Common myeloid progenitor, CD34-positive (primary cell): ENCODE data around the gene DUSP22.
"Not testable (repeated sequence)": the region's sequence is repeated elsewhere in the genome, so short reads cannot be mapped to it uniquely, and the experiment has no call there.

Experiments
- CTCF ChIA-PET: fragments of 350-600 bp; sonication (Branson Sonifier 250); formaldehyde crosslinking; loops from one replicate; lab custom pipeline; 2021; ENCODE audit warnings: antibody characterized with exemption; lab: Charles Lee
- POLR2A ChIA-PET: fragments of 350-600 bp; sonication (Branson Sonifier 250); formaldehyde crosslinking; loops from one replicate; lab custom pipeline; 2021; ENCODE audit warnings: antibody characterized with exemption; lab: Charles Lee
- DNase-seq, 3 donors: peaks; one replicate each; pipeline versions ENCODE4 v3.0.0 to v3.0.0-alpha.2; 2013
- H3K27ac ChIP-seq, 2 experiments: 1 replicate in 1 of 2; 2 replicates in 1 of 2; pipeline ENCODE4 v1.7.0; 2013; ENCODE audit warnings: inconsistent platforms in 2 of 2, low read length in 2 of 2, mild to moderate bottlenecking in 2 of 2, low read depth in 1 of 2, moderate library complexity in 1 of 2; ENCODE audit not compliant: severe bottlenecking in 2 of 2, insufficient read depth in 1 of 2, poor library complexity in 1 of 2
- H3K27me3 ChIP-seq, 5 experiments: replicated peaks in 2 of 5; 1 replicate in 3 of 5; 2 replicates in 2 of 5; pipeline versions ENCODE4 v1.6.1 to v1.7.0; 2013; ENCODE audit warnings: low read length in 4 of 5, mild to moderate bottlenecking in 2 of 5, moderate library complexity in 2 of 5, inconsistent platforms in 1 of 5; ENCODE audit not compliant: insufficient read depth in 5 of 5, control insufficient read depth in 4 of 5
- H3K36me3 ChIP-seq, 4 experiments: 1 replicate in 2 of 4; 2 replicates in 2 of 4; pipeline versions ENCODE4 v1.6.1 to v1.7.0; 2013; ENCODE audit warnings: low read length in 3 of 4, control low read depth in 1 of 4, mild to moderate bottlenecking in 1 of 4; ENCODE audit not compliant: control insufficient read depth in 4 of 4, insufficient read depth in 4 of 4
- H3K4me1 ChIP-seq, 4 experiments: 1 replicate in 3 of 4; 2 replicates in 1 of 4; pipeline versions ENCODE4 v1.6.1 to v1.7.1; 2013; ENCODE audit warnings: low read length in 3 of 4, mild to moderate bottlenecking in 3 of 4, control low read depth in 1 of 4, inconsistent platforms in 1 of 4, moderate library complexity in 1 of 4; ENCODE audit not compliant: control insufficient read depth in 4 of 4, insufficient read depth in 4 of 4; ENCODE audit errors: control extremely low read depth in 1 of 4
- H3K4me3 ChIP-seq, 7 experiments: 1 replicate in 4 of 7; 2 replicates in 3 of 7; pipeline versions ENCODE4 v1.5.1 to v1.7.0; 2013; ENCODE audit warnings: mild to moderate bottlenecking in 7 of 7, low read length in 6 of 7, moderate library complexity in 6 of 7, inconsistent platforms in 2 of 7, low read depth in 2 of 7, control low read depth in 1 of 7; ENCODE audit not compliant: insufficient read depth in 4 of 7, control insufficient read depth in 1 of 7; ENCODE audit errors: extremely low read depth in 1 of 7
- H3K9me3 ChIP-seq, 5 experiments: 1 replicate in 4 of 5; 2 replicates in 1 of 5; pipeline versions ENCODE4 v1.6.1 to v1.7.1; 2013; ENCODE audit warnings: low read length in 4 of 5, mild to moderate bottlenecking in 2 of 5, inconsistent platforms in 1 of 5, low read depth in 1 of 5, moderate library complexity in 1 of 5; ENCODE audit not compliant: control insufficient read depth in 4 of 5, insufficient read depth in 2 of 5; ENCODE audit errors: control extremely low read depth in 1 of 5
- WGBS: methylation state at CpG from one replicate; pipeline ENCODE4 v1.1.5; 2013; ENCODE audit not compliant: insufficient coverage; 5-methylcytosine and 5-hydroxymethylcytosine counted together

Gene DUSP22

DNA sequence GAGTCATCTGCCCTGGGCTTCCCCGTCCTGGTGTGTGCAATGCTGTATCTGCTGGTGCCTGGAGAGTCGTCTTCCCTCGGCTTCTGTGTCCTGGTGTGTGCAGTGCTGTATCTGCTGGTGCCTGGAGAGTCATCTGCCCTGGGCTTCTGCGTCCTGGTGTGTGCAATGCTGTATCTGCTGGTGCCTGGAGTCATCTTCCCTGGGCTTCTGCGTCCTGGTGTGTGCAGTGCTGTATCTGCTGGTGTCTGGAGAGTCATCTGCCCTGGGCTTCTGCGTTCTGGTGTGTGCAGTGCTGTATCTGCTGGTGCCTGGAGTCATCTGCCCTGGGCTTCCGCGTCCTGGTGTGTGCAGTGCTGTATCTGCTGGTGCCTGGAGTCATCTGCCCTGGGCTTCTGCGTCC, 33.8 kb downstream of the DUSP22 start:
- H3K9me3 ChIP-seq, H3K4me3 ChIP-seq, DNase-seq, H3K36me3 ChIP-seq, H3K27me3 ChIP-seq, H3K27ac ChIP-seq, POLR2A ChIA-PET, CTCF ChIA-PET: not testable (repeated sequence)
- H3K4me1 ChIP-seq, result peaks cover 3 to 19% (median 8%) of the 10 kb centered on the region in 4 experiments
- 82% methylated on average over 9 of the region's 9 CpGs for WGBS

GRCh38 chr6:326896-327537, 34.7 kb downstream of the DUSP22 start:
- Histone ChIP-seq H3K27ac (no peak overlapping the region), H3K4me3 (no peak overlapping the region), H3K27me3 (no peaks in the 10 kb centered on the region), H3K4me1 (peaks cover 3 to 19% (median 10%) of the 10 kb centered on the region in 4 experiments), H3K36me3 (peaks cover 0 to 6% (median 2%) of the 10 kb centered on the region in 4 experiments), H3K9me3 (no peaks in the 10 kb centered on the region)
- 93% methylated on average over 13 of the region's 13 CpGs for WGBS
- ChIA-PET CTCF (no interaction called here), POLR2A (no interaction called here)
- DNase-seq, result no peak

- no peak overlapping the region for H3K27ac ChIP-seq
- 93% methylated on average over 10 of the region's 10 CpGs for WGBS
- H3K9me3 ChIP-seq, result no peaks in the 10 kb centered on the region
- ChIA-PET CTCF (interaction anchor here (0.7 to 1.4 kb wide), 3 partner anchors 8 to 38 kb away, joined by 3 to 4 read pairs (median 3); no protein-coding TSS in a partner anchor), POLR2A (no interaction called here)
- no peak for DNase-seq
- peaks cover 0 to 7% (median 2%) of the 10 kb centered on the region in 4 experiments for H3K36me3 ChIP-seq
- H3K27me3 ChIP-seq, result no peaks in the 10 kb centered on the region
- H3K4me3 ChIP-seq, result no peak overlapping the region
- peaks cover 3 to 19% (median 12%) of the 10 kb centered on the region in 4 experiments for H3K4me1 ChIP-seq
Measured at GRCh38 chr6:327538-328116, 35.3 kb downstream of the DUSP22 start.

DNA sequence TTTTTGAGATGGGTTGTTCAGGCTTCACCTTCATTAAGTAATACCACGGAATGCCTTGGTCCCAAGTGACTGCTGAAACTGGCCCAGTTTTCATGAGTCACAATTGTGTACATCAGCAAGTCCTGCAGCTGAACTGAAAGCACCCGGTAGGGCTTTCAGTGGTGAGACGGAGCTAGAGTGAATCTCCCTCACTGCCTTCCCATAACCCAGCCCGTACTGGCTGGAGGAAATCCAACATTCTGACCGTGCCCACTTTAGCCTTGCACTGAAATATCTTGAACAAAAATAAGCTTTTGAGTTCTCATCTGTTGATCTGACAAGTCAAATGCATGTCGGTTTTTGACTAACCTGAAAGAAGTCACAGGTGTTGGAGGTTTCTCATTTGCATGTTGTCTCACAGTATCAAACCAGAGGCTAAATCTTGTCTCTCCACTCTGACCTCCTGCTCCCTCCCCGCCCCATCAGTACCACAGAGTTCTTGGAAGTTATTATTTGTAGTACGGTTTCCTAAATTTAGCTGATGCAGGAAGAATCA, 35.9 kb downstream of the DUSP22 start:
- Histone ChIP-seq H3K27ac (no peak overlapping the region), H3K4me3 (no peak overlapping the region), H3K36me3 (peaks cover 0 to 12% (median 2%) of the 10 kb centered on the region in 4 experiments), H3K9me3 (no peaks in the 10 kb centered on the region), H3K4me1 (peaks cover 3 to 17% (median 12%) of the 10 kb centered on the region in 4 experiments), H3K27me3 (no peaks in the 10 kb centered on the region)
- WGBS, result 89% methylated on average over 7 of the region's 8 CpGs
- ChIA-PET POLR2A (no interaction called here), CTCF (interaction anchor here (0.7 to 1.4 kb wide), 5 partner anchors 9 to 140 kb away, joined by 3 to 4 read pairs (median 3); no protein-coding TSS in a partner anchor)
- no peak for DNase-seq

DNA sequence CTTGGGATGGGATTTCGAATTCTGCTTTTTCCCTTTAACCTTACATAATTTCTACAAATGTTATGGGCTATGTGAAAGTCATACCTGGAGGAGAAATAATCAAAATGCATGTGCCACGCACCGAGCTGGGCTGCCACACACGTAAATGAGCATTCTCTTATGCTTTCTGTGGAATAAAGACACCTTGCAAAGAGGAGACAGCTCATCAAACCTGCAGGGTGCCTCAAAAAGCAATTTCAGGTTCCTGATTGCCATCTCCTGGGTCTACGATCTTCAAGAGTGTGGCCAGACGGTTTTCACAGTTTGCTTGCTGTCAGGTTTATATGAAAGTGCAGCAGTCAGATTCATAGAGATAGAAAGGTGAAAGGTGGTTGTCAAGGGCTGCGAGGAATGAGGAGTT, 36.6 kb downstream of the DUSP22 start:
- WGBS, result 92% methylated on average over 7 of the region's 7 CpGs
- POLR2A ChIA-PET, result no interaction called here
- no peak overlapping the region for H3K4me3 ChIP-seq
- no peaks in the 10 kb centered on the region for H3K27me3 ChIP-seq
- H3K36me3 ChIP-seq, result peaks cover 0 to 12% (median 2%) of the 10 kb centered on the region in 4 experiments
- no peaks in the 10 kb centered on the region for H3K9me3 ChIP-seq
- CTCF ChIA-PET, result interaction anchor here (0.9 to 1.4 kb wide), 3 partner anchors 11 to 141 kb away, joined by 3 to 4 read pairs (median 3); no protein-coding TSS in a partner anchor
- H3K27ac ChIP-seq, result no peak overlapping the region
- H3K4me1 ChIP-seq, result peaks cover 0 to 11% (median 9%) of the 10 kb centered on the region in 4 experiments
- no peak for DNase-seq

DNA sequence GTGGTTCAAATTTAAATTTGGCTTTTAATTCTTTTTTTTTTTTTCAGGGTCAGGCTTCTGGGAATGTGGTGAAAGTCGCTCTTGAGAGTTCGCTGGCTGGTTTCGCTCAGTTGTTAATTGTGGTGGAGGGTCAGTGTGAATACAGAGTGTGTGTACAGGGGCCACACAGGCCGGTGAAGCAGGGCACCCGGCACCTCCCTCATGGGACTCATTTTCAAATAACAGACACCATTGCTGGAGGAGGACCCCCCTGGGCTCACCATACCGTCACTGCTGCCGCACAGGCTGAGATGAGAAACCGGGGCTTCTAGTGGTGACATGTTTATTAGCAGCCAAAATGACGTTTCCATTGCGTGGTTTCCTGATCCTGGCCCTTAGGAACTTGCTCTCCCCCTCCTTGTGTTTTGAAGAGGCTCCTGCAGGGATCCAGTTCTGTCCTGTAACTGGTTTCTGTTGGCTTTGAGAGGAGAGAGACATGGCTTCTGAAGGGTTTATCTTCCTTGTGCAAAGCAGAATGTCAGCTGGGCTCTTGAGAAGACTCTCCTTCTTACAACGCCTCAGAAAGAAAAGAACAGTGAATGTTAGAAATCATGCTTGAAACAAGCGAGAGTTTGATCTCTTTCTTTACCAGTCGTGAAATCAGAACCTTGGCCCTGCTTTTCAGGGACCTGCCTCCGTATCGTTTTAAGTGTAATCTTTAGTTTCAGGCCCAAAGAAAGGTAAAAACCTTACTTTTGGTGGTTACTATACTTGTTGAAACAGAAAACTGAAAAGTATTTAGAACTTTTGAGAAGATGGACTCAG, 37.8 kb downstream of the DUSP22 start:
- ChIA-PET POLR2A (no interaction called here), CTCF (interaction anchor here (0.7 to 1.1 kb wide), 2 partner anchors 25 to 125 kb away, joined by 3 read pairs; no protein-coding TSS in a partner anchor)
- peak; percentile 35 to 51 (median 45) for DNase-seq
- no peaks in the 10 kb centered on the region for H3K27me3 ChIP-seq
- peaks cover 0 to 17% (median 9%) of the 10 kb centered on the region in 4 experiments for H3K4me1 ChIP-seq
- H3K36me3 ChIP-seq, result peaks cover 0 to 12% (median 2%) of the 10 kb centered on the region in 4 experiments
- H3K9me3 ChIP-seq, result no peaks in the 10 kb centered on the region
- H3K4me3 ChIP-seq, result no peak overlapping the region
- no peak overlapping the region for H3K27ac ChIP-seq
- 83% methylated on average over 15 of the region's 15 CpGs for WGBS
